Measurements from ENCODE around the gene CYB5R4. TPM values are rescaled to one million over a fixed set of nuclear protein-coding genes. Genes with fewer than 3 reads are reported as not detected.

Gene CYB5R4
- total and polyA plus RNA-seq, 2 of the 13 experiments (the other 11 are each of a cell fraction or from before 2014, with no cell fraction given): 5.3 to 26.1 TPM

- no peak overlapping the region for H3K4me3 ChIP-seq (replicated peaks in 1 of 3; ENCODE audit: insufficient read depth in 1 of 3, low read depth in 2 of 3, low read length in 3 of 3)
- H4K20me1 ChIP-seq (ENCODE audit: insufficient read depth, low read length): no peaks in the 10 kb centered on the region
- CTCF ChIA-PET (ENCODE audit: low intra/inter-chr PET ratio, low total read pairs): no interaction called here
- H3K27me3 ChIP-seq (ENCODE audit: control insufficient read depth in 1 of 2, insufficient read depth in 2 of 2, low read length in 2 of 2): no peaks in the 10 kb centered on the region
- H3K27ac ChIP-seq (ENCODE audit: extremely low read length, insufficient read depth, low read length): no peak overlapping the region
- H3K9me3 ChIP-seq (ENCODE audit: low read length): peaks cover 17% of the 10 kb centered on the region
- intact Hi-C loops (cut with micrococcal nuclease; ENCODE audit: unreplicated experiment): no loop called here
- in situ Hi-C loops (cut with HindIII; ENCODE audit: extremely low pct_ligation_motif_present, low pct_unique_long_range_greater_than_20kb): no loop called here
- H3K79me2 ChIP-seq (ENCODE audit: insufficient read depth, low read length): no peaks in the 10 kb centered on the region
- H3K4me1 ChIP-seq (ENCODE audit: insufficient read depth, low read length): no peaks in the 10 kb centered on the region
- ATAC-seq (no peak), DNase-seq (ENCODE audit: low spot score) (no peak), FAIRE-seq (no peak)
- H3K36me3 ChIP-seq (replicated peaks in 1 of 2; ENCODE audit: control insufficient read depth in 1 of 2, insufficient read depth in 2 of 2, low read length in 2 of 2): no peaks in the 10 kb centered on the region
- POLR2A ChIA-PET: no interaction called here
- no peak overlapping the region for H2AFZ ChIP-seq (ENCODE audit: low read length)
- WGBS (ENCODE audit: low lambda C conversion rate): 93% methylated on average over 4 of the region's 4 CpGs
- no peak overlapping the region for H3K9ac ChIP-seq (ENCODE audit: insufficient read depth, low read depth, low read length)
- BruUV-seq (replicated peaks): no TSS peak
- no peak overlapping the region for H3K4me2 ChIP-seq (ENCODE audit: low read depth, low read length)
- TF ChIP-seq SMAD9 (CRISPR knock-in tag; IDR thresholded peaks at IDR 0.05) (no peak), POGZ (CRISPR knock-in tag; IDR thresholded peaks at IDR 0.05) (no peak), ZNF350 (CRISPR knock-in tag; IDR thresholded peaks at IDR 0.05; ENCODE audit: borderline replicate concordance, low read depth) (no peak), ZNF34 (CRISPR knock-in tag; IDR thresholded peaks at IDR 0.05; ENCODE audit: borderline replicate concordance) (no peak), MEIS1 (CRISPR knock-in tag; IDR thresholded peaks at IDR 0.05; ENCODE audit: borderline replicate concordance) (no peak), RAD21 (CRISPR knock-in tag; IDR thresholded peaks at IDR 0.05) (no peak), PAWR (CRISPR knock-in tag; IDR thresholded peaks at IDR 0.05; ENCODE audit: borderline replicate concordance) (no peak), NR2C2 (CRISPR knock-in tag; IDR thresholded peaks at IDR 0.05; ENCODE audit: borderline replicate concordance) (no peak), CBFB (CRISPR knock-in tag; IDR thresholded peaks at IDR 0.05) (no peak), ATF5 (CRISPR knock-in tag; IDR thresholded peaks at IDR 0.05; ENCODE audit: low read depth) (no peak)
- TF ChIP-seq, protein P1, sequence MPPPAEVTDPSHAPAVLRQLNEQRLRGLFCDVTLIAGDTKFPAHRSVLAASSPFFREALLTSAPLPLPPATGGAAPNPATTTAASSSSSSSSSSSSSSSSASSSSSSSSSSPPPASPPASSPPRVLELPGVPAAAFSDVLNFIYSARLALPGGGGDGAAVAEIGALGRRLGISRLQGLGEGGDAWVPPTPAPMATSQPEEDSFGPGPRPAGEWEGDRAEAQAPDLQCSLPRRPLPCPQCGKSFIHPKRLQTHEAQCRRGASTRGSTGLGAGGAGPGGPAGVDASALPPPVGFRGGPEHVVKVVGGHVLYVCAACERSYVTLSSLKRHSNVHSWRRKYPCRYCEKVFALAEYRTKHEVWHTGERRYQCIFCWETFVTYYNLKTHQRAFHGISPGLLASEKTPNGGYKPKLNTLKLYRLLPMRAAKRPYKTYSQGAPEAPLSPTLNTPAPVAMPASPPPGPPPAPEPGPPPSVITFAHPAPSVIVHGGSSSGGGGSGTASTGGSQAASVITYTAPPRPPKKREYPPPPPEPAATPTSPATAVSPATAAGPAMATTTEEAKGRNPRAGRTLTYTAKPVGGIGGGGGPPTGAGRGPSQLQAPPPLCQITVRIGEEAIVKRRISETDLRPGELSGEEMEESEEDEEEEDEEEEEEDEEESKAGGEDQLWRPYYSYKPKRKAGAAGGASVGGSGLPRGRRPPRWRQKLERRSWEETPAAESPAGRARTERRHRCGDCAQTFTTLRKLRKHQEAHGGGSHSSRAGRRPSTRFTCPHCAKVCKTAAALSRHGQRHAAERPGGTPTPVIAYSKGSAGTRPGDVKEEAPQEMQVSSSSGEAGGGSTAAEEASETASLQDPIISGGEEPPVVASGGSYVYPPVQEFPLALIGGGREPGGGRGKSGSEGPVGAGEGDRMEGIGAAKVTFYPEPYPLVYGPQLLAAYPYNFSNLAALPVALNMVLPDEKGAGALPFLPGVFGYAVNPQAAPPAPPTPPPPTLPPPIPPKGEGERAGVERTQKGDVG (CRISPR knock-in tag; IDR thresholded peaks at IDR 0.05; ENCODE audit: borderline replicate concordance): no peak
- TF ChIP-seq, protein P2, sequence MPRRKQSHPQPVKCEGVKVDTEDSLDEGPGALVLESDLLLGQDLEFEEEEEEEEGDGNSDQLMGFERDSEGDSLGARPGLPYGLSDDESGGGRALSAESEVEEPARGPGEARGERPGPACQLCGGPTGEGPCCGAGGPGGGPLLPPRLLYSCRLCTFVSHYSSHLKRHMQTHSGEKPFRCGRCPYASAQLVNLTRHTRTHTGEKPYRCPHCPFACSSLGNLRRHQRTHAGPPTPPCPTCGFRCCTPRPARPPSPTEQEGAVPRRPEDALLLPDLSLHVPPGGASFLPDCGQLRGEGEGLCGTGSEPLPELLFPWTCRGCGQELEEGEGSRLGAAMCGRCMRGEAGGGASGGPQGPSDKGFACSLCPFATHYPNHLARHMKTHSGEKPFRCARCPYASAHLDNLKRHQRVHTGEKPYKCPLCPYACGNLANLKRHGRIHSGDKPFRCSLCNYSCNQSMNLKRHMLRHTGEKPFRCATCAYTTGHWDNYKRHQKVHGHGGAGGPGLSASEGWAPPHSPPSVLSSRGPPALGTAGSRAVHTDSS (CRISPR knock-in tag; conservative IDR thresholded peaks at IDR 0.05): no peak
- TF ChIP-seq, protein P3, sequence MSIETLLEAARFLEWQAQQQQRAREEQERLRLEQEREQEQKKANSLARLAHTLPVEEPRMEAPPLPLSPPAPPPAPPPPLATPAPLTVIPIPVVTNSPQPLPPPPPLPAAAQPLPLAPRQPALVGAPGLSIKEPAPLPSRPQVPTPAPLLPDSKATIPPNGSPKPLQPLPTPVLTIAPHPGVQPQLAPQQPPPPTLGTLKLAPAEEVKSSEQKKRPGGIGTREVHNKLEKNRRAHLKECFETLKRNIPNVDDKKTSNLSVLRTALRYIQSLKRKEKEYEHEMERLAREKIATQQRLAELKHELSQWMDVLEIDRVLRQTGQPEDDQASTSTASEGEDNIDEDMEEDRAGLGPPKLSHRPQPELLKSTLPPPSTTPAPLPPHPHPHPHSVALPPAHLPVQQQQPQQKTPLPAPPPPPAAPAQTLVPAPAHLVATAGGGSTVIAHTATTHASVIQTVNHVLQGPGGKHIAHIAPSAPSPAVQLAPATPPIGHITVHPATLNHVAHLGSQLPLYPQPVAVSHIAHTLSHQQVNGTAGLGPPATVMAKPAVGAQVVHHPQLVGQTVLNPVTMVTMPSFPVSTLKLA (IDR thresholded peaks at IDR 0.05): no peak
- TF ChIP-seq, protein P4, sequence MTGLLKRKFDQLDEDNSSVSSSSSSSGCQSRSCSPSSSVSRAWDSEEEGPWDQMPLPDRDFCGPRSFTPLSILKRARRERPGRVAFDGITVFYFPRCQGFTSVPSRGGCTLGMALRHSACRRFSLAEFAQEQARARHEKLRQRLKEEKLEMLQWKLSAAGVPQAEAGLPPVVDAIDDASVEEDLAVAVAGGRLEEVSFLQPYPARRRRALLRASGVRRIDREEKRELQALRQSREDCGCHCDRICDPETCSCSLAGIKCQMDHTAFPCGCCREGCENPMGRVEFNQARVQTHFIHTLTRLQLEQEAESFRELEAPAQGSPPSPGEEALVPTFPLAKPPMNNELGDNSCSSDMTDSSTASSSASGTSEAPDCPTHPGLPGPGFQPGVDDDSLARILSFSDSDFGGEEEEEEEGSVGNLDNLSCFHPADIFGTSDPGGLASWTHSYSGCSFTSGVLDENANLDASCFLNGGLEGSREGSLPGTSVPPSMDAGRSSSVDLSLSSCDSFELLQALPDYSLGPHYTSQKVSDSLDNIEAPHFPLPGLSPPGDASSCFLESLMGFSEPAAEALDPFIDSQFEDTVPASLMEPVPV (CRISPR knock-in tag; IDR thresholded peaks at IDR 0.05): no peak
Observed at GRCh38 chr6:83966539-83966938, 107.0 kb downstream of the CYB5R4 start.

All from HepG2 (cell line).